Suprapubic skin (tissue), 4 donors: ENCODE data around the gene CBARP. TPM values are rescaled to one million over a fixed set of nuclear protein-coding genes. Genes with fewer than 3 reads are reported as not detected.

Experiments used
- DNase-seq, 2 donors: peaks; one replicate each; pipeline ENCODE4 v3.0.0-alpha.2; 2019; ENCODE audit warnings: low spot score in 2 of 2
- H3K27ac ChIP-seq: fragments of 200-600 bp; sonication (generic); one replicate; pipeline ENCODE4 v1.5.1; 2019
- H3K27me3 ChIP-seq: fragments of 200-600 bp; sonication (generic); one replicate; pipeline ENCODE4 v1.5.1; 2019
- H3K36me3 ChIP-seq: fragments of 200-600 bp; sonication (generic); one replicate; pipeline ENCODE4 v1.5.1; 2019
- H3K4me1 ChIP-seq: fragments of 200-600 bp; sonication (generic); one replicate; pipeline ENCODE4 v1.5.1; 2019
- H3K4me3 ChIP-seq: fragments of 200-600 bp; sonication (generic); one replicate; pipeline ENCODE4 v1.5.1; 2019; ENCODE audit warnings: mild to moderate bottlenecking
- H3K9me3 ChIP-seq: fragments of 200-600 bp; sonication (generic); one replicate; pipeline ENCODE4 v1.5.1; 2019
- EP300 ChIP-seq: sonication (generic); formaldehyde crosslinking; IDR thresholded peaks from one replicate; pipeline ENCODE4 v1.6.1; 2017; ENCODE audit warnings: antibody characterized with exemption
- POLR2A ChIP-seq, 2 donors: fragments of 450-650 bp; IDR thresholded peaks; one replicate each; pipeline ENCODE4 v1.6.1; 2017; ENCODE audit warnings: antibody characterized with exemption in 2 of 2, mild to moderate bottlenecking in 2 of 2, moderate library complexity in 2 of 2
- POLR2AphosphoS5 ChIP-seq, 3 donors: sonication (generic); formaldehyde crosslinking; IDR thresholded peaks; one replicate each; pipeline ENCODE4 v1.6.1; 2017; ENCODE audit warnings: antibody characterized with exemption in 3 of 3
- WGBS: methylation state at CpG from one replicate; pipeline ENCODE4 v1.1.5; 2018; 5-methylcytosine and 5-hydroxymethylcytosine counted together
- total RNA-seq, 4 donors: library from RNA; depleted of rRNA; stranded (reverse); fragments of >200 nt; gene quantifications; one replicate each; pipeline ENCODE4 v1.1.0, GENCODE V29; 2016
- TF ChIP-seq, protein P1 (sequence below), 2 donors: fragments of 200-600 bp in 1 of 2; fragments of 450-650 bp in 1 of 2; sonication (generic) in 1 of 2; IDR thresholded peaks; one replicate each; pipeline ENCODE4 v1.5.1; 2016 to 2019; ENCODE audit warnings: antibody characterized with exemption in 2 of 2, mild to moderate bottlenecking in 1 of 2, moderate library complexity in 1 of 2

The CBARP gene
- total RNA-seq, 4 donors from 2014 or later: 2.9 to 8.6 (median 5.1) TPM

DNA sequence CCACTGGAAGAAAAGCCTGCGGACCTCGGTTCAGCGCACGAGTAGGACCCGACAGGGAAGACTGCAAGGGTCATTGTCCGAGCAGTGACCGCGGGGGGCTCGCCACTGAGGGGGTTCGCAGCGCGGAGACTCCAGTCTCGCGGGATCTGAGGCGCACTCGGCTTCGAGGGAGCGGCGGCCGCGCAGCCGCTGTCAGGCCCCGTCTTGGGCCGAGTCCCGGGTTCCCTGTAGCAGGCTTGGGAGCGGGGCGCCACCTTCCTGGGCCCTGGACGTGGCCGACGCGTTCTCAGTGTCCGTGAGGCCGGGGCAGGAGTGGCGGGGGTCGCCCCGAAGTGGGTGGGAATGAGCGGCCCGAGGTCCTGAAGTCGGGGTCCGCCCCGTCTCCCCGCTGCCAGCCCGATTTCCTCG is 37.1 kb upstream of the CBARP start:
- peaks cover 54% of the 10 kb centered on the region for H3K36me3 ChIP-seq
- TF ChIP-seq, protein P1, sequence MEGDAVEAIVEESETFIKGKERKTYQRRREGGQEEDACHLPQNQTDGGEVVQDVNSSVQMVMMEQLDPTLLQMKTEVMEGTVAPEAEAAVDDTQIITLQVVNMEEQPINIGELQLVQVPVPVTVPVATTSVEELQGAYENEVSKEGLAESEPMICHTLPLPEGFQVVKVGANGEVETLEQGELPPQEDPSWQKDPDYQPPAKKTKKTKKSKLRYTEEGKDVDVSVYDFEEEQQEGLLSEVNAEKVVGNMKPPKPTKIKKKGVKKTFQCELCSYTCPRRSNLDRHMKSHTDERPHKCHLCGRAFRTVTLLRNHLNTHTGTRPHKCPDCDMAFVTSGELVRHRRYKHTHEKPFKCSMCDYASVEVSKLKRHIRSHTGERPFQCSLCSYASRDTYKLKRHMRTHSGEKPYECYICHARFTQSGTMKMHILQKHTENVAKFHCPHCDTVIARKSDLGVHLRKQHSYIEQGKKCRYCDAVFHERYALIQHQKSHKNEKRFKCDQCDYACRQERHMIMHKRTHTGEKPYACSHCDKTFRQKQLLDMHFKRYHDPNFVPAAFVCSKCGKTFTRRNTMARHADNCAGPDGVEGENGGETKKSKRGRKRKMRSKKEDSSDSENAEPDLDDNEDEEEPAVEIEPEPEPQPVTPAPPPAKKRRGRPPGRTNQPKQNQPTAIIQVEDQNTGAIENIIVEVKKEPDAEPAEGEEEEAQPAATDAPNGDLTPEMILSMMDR (IDR thresholded peaks at IDR 0.05): no peak
- no peak for TF ChIP-seq POLR2AphosphoS5 (IDR thresholded peaks at IDR 0.05)
- no peak for TF ChIP-seq EP300
- no peak for TF ChIP-seq POLR2A (IDR thresholded peaks at IDR 0.05)
- no peaks in the 10 kb centered on the region for H3K9me3 ChIP-seq
- peak in 1 of 2 donors; percentile 80 for DNase-seq
- H3K27me3 ChIP-seq: no peaks in the 10 kb centered on the region
- H3K4me3 ChIP-seq: peak overlapping the region; percentile 57
- peaks cover 66% of the 10 kb centered on the region for H3K4me1 ChIP-seq
- WGBS: 41% methylated on average over 24 of the region's 44 CpGs
- peak overlapping the region; percentile 96 for H3K27ac ChIP-seq

DNA sequence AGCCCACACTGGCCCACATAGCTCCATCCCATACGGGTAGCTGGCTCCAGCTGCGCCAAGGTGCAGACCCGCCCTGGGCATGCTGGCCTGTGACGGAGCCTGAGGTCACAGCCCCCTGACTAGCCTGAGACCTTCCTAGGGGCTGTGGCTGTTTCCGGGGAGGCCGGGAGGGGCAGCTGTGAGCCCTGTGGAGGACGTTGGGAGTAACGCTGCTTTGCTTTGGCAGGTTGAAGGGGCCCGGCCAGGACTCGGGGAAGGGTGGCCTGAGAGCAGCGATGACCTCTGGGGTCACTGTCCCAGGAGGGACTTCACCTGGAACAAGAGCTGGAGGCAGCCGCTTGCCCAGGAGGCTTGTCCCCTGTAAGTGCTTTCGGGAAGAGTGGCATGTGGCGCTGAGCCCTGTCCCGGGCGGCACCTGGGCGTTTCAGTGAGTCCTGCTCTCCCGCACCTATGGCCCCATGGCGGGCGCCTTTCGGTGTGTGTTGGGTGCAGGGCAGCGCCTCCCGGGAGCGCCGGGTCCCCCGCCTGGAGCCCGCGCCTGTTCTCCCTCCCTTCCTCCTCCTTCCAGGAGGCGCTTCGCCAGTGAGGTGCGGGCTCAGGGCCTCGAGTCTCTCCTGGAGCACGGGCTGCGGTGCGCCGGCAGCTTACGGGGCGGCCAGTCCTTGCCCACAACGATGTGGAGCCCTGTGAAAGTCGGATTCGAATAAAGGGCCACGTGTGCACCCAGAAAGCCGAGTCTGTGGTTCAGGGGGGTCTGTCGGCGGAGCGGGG is 36.5 kb upstream of the CBARP start:
- no peak for DNase-seq
- 75% methylated on average over 10 of the region's 46 CpGs for WGBS

DNA sequence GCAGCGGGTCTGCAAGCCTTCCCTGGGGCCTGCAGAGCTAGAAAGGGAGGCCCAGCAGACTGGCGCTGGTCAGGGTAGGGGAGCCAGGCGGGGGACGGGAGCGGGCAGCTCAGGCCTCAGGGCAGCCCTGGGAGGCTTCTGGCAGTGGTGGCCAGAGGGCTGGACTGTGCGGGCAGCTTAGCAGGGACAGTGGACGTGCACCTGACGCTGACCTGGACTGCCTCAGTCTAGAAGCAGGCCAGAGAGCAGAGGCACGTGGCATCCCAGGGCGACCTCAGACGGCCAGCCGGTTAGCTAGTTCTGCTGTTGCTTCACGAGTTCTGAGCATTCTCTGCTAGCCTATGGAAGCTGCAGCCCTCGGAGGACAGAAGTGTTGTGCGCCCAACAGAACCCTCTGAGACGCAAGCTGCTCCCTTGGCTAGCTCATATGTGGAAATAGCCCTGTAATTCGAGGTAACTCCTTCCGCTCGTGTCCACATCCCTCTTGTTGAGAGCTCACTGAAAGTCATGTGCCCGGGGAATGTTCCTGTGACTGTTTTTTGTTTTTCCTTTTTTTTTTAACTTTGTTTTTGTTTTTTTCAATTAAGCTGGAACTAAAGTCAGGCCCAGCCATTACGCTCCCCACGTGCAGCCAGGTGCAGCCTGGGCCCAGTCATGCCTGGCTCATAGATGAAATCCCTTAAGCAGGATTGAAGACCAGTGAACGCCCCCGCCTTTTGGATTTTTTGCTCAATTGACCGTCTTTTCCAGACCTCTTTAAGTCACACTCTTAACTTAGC is 35.6 kb upstream of the CBARP start:
- Histone ChIP-seq H3K36me3 (peaks cover 45% of the 10 kb centered on the region), H3K4me1 (peaks cover 75% of the 10 kb centered on the region), H3K9me3 (no peaks in the 10 kb centered on the region), H3K27ac (peak overlapping the region; percentile 96), H3K27me3 (no peaks in the 10 kb centered on the region), H3K4me3 (no peak overlapping the region)
- 81% methylated on average over 25 of the region's 25 CpGs for WGBS
- TF ChIP-seq POLR2AphosphoS5 (IDR thresholded peaks at IDR 0.05) (no peak), EP300 (no peak), POLR2A (IDR thresholded peaks at IDR 0.05) (no peak)
- TF ChIP-seq, protein P1 (IDR thresholded peaks at IDR 0.05): no peak
- DNase-seq: no peak

More for the DNA sequence above, 36.5 kb upstream of the CBARP start:
- TF ChIP-seq, protein P1 (IDR thresholded peaks at IDR 0.05): no peak
- TF ChIP-seq POLR2AphosphoS5 (IDR thresholded peaks at IDR 0.05): no peak
- TF ChIP-seq EP300: no peak
- no peak for TF ChIP-seq POLR2A (IDR thresholded peaks at IDR 0.05)
- Histone ChIP-seq H3K27ac (peak overlapping the region; percentile 96), H3K4me3 (peak overlapping the region; percentile 57), H3K9me3 (no peaks in the 10 kb centered on the region), H3K36me3 (peaks cover 51% of the 10 kb centered on the region), H3K4me1 (peaks cover 70% of the 10 kb centered on the region), H3K27me3 (no peaks in the 10 kb centered on the region)

DNA sequence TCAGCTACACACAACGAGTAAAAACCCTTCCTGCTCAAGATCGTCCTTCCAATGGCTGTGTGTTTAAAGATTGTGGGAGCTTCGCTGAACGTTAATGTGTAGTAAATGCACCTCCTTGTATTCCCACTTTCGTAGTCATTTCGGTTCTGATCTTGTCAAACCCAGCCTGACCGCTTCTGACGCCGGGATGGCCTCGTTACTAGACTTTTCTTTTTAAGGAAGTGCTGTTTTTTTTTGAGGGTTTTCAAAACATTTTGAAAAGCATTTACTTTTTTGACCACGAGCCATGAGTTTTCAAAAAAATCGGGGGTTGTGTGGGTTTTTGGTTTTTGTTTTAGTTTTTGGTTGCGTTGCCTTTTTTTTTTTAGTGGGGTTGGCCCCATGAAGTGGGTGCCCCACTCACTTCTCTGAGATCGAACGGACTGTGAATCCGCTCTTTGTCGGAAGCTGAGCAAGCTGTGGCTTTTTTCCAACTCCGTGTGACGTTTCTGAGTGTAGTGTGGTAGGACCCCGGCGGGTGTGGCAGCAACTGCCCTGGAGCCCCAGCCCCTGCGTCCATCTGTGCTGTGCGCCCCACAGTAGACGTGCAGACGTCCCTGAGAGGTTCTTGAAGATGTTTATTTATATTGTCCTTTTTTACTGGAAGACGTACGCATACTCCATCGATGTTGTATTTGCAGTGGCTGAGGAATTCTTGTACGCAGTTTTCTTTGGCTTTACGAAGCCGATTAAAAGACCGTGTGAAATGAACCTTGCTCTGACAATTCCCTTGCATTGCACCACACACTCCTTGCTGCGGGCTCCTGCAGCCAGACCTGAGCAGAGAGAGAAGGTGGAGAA is 34.8 kb upstream of the CBARP start:
- H3K36me3 ChIP-seq: peaks cover 40% of the 10 kb centered on the region
- H3K4me3 ChIP-seq: no peak overlapping the region
- H3K27ac ChIP-seq: peak overlapping the region; percentile 100
- H3K9me3 ChIP-seq: no peaks in the 10 kb centered on the region
- H3K4me1 ChIP-seq: peaks cover 83% of the 10 kb centered on the region
- no peaks in the 10 kb centered on the region for H3K27me3 ChIP-seq
- 76% methylated on average over 33 of the region's 33 CpGs for WGBS
- no peak for DNase-seq
- TF ChIP-seq EP300: no peak
- peak in 1 of 3 donors; percentile 12 for TF ChIP-seq POLR2AphosphoS5 (IDR thresholded peaks at IDR 0.05)
